Uterus (tissue), 2 donors: ENCODE results near the gene SLAMF8.

Source experiments
- CTCF ChIP-seq, 4 experiments: fragments of 200-600 bp in 2 of 4; fragments of 450-650 bp in 2 of 4; sonication (generic) in 2 of 4; IDR thresholded peaks; one replicate each; pipeline ENCODE4 v1.5.1; 2016 to 2019; ENCODE audit warnings: antibody characterized with exemption in 4 of 4, mild to moderate bottlenecking in 2 of 4, moderate library complexity in 1 of 4
- POLR2A ChIP-seq, 2 donors: fragments of 450-650 bp; IDR thresholded peaks; one replicate each; pipeline ENCODE4 v1.6.1; 2016; ENCODE audit warnings: antibody characterized with exemption in 2 of 2, mild to moderate bottlenecking in 1 of 2, moderate library complexity in 1 of 2

GRCh38 chr1:159786465-159786864, 40.2 kb upstream of the SLAMF8 start:
- TF ChIP-seq POLR2A (IDR thresholded peaks at IDR 0.05) (no peak), CTCF (IDR thresholded peaks at IDR 0.05) (no peak)
